ENCODE results near the gene TAF4.

TAF4 gene

GRCh38 chr20:62030357-62030756 is 35.3 kb downstream of the TAF4 start:
- Histone ChIP-seq H3K4me3 (ENCODE audit: low read length) (no peak overlapping the region), H3K4me1 (ENCODE audit: control insufficient read depth, insufficient read depth, low read length) (peaks cover 7% of the 10 kb centered on the region), H3K9me3 (ENCODE audit: control insufficient read depth, low read length) (no peaks in the 10 kb centered on the region), H3K9ac (ENCODE audit: low read length) (no peak overlapping the region), H3K27me3 (ENCODE audit: control insufficient read depth, insufficient read depth, low read length) (no peaks in the 10 kb centered on the region), H3K36me3 (ENCODE audit: control insufficient read depth, insufficient read depth, low read length) (no peaks in the 10 kb centered on the region)

DNA sequence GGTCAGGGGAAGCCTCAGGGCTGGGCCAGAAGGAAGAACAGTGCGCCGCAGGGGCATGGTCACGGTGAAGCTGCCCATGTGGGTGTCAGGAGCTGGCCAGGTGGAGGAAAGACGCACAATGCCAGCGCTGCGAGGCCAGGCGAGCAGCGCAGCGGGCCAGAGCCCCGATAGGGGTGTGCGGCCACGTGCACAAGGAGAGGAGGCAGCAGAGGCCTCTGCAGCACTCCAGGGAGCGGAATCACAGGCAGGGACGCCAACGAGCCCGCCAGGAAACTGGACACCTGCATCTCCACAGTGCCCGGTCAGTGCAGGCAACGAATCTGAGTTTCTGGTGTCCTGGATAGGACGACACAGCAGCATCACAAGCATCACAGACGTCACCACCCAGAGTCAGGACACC is 35.7 kb downstream of the TAF4 start:
- Histone ChIP-seq H3K9ac (ENCODE audit: low read length) (no peak overlapping the region), H3K27me3 (ENCODE audit: control insufficient read depth, insufficient read depth, low read length) (no peaks in the 10 kb centered on the region), H3K4me1 (ENCODE audit: control insufficient read depth, insufficient read depth, low read length) (peaks cover 7% of the 10 kb centered on the region), H3K36me3 (ENCODE audit: control insufficient read depth, insufficient read depth, low read length) (no peaks in the 10 kb centered on the region), H3K9me3 (ENCODE audit: control insufficient read depth, low read length) (no peaks in the 10 kb centered on the region), H3K4me3 (ENCODE audit: low read length) (no peak overlapping the region)

- H3K9ac ChIP-seq (ENCODE audit: low read length), result no peak overlapping the region
- peaks cover 7% of the 10 kb centered on the region for H3K4me1 ChIP-seq (ENCODE audit: control insufficient read depth, insufficient read depth, low read length)
- H3K36me3 ChIP-seq (ENCODE audit: control insufficient read depth, insufficient read depth, low read length), result no peaks in the 10 kb centered on the region
- H3K27me3 ChIP-seq (ENCODE audit: control insufficient read depth, insufficient read depth, low read length), result no peaks in the 10 kb centered on the region
- H3K4me3 ChIP-seq (ENCODE audit: low read length), result no peak overlapping the region
- H3K9me3 ChIP-seq (ENCODE audit: control insufficient read depth, low read length), result no peaks in the 10 kb centered on the region
Measured at GRCh38 chr20:62029296-62029695, 36.4 kb downstream of the TAF4 start.

GRCh38 chr20:62028384-62028783 is 37.3 kb downstream of the TAF4 start:
- no peak overlapping the region for H3K9ac ChIP-seq (ENCODE audit: low read length)
- H3K27me3 ChIP-seq (ENCODE audit: control insufficient read depth, insufficient read depth, low read length), result no peaks in the 10 kb centered on the region
- H3K9me3 ChIP-seq (ENCODE audit: control insufficient read depth, low read length), result no peaks in the 10 kb centered on the region
- H3K4me3 ChIP-seq (ENCODE audit: low read length), result no peak overlapping the region
- peaks cover 7% of the 10 kb centered on the region for H3K4me1 ChIP-seq (ENCODE audit: control insufficient read depth, insufficient read depth, low read length)
- no peaks in the 10 kb centered on the region for H3K36me3 ChIP-seq (ENCODE audit: control insufficient read depth, insufficient read depth, low read length)

DNA sequence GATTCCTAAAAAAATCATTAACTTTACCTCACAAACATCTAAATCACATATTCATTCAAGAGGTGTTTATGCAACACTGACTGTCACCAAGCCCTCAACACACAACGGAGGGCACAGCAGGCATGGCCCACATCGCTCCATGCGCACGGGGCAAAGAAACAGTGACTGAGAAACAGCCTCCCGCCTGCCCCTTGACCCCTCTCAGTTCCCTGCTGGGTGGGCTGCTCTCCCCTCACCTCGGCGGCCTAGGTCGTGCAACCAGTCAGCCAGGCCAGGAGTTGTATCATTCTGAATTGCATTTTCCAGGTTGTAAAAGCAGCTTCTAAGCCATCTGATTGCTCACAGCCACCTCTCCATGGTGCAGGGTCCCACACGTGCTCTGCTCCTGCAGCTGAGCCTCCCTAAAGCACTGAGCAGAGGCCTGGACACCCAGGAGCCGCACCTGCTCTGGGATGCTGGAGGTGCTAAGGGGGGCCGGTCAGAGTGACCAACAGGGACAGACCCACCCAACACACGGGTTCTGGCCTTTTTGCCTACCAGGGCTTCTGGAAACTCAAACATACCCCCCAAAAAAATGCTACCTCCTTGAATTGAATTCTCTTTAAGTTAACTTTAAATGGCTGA is 37.9 kb downstream of the TAF4 start:
- Histone ChIP-seq H3K27me3 (ENCODE audit: control insufficient read depth, insufficient read depth, low read length) (no peaks in the 10 kb centered on the region), H3K36me3 (ENCODE audit: control insufficient read depth, insufficient read depth, low read length) (no peaks in the 10 kb centered on the region), H3K4me3 (ENCODE audit: low read length) (no peak overlapping the region), H3K4me1 (ENCODE audit: control insufficient read depth, insufficient read depth, low read length) (peaks cover 4% of the 10 kb centered on the region), H3K9ac (ENCODE audit: low read length) (no peak overlapping the region), H3K9me3 (ENCODE audit: control insufficient read depth, low read length) (no peaks in the 10 kb centered on the region)

GRCh38 chr20:62027116-62027515 is 38.6 kb downstream of the TAF4 start:
- no peak overlapping the region for H3K9ac ChIP-seq (ENCODE audit: low read length)
- H3K4me1 ChIP-seq (ENCODE audit: control insufficient read depth, insufficient read depth, low read length), result no peaks in the 10 kb centered on the region
- no peaks in the 10 kb centered on the region for H3K36me3 ChIP-seq (ENCODE audit: control insufficient read depth, insufficient read depth, low read length)
- H3K4me3 ChIP-seq (ENCODE audit: low read length), result no peak overlapping the region
- H3K9me3 ChIP-seq (ENCODE audit: control insufficient read depth, low read length), result no peaks in the 10 kb centered on the region
- no peaks in the 10 kb centered on the region for H3K27me3 ChIP-seq (ENCODE audit: control insufficient read depth, insufficient read depth, low read length)

DNA sequence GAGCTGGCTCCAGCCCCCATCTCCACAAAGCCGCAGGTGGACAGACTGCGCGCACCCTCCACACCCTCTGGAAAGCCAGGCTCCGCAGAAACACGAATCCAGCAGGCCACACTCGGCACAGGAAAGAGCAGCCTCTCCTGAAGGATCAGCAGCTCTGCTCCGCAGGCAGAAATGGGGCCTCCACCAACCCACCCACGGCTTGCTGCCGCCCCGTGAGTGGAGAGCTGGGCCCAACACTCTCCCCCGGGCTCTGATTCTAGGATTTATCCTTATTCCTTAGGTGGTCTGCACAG is 39.2 kb downstream of the TAF4 start:
- Histone ChIP-seq H3K4me3 (ENCODE audit: low read length) (no peak overlapping the region), H3K27me3 (ENCODE audit: control insufficient read depth, insufficient read depth, low read length) (no peaks in the 10 kb centered on the region), H3K36me3 (ENCODE audit: control insufficient read depth, insufficient read depth, low read length) (no peaks in the 10 kb centered on the region), H3K4me1 (ENCODE audit: control insufficient read depth, insufficient read depth, low read length) (no peaks in the 10 kb centered on the region), H3K9ac (ENCODE audit: low read length) (no peak overlapping the region), H3K9me3 (ENCODE audit: control insufficient read depth, low read length) (no peaks in the 10 kb centered on the region)

- no peak overlapping the region for H3K4me3 ChIP-seq (ENCODE audit: low read length)
- no peaks in the 10 kb centered on the region for H3K27me3 ChIP-seq (ENCODE audit: control insufficient read depth, insufficient read depth, low read length)
- no peaks in the 10 kb centered on the region for H3K9me3 ChIP-seq (ENCODE audit: control insufficient read depth, low read length)
- H3K9ac ChIP-seq (ENCODE audit: low read length), result no peak overlapping the region
- no peaks in the 10 kb centered on the region for H3K36me3 ChIP-seq (ENCODE audit: control insufficient read depth, insufficient read depth, low read length)
- no peaks in the 10 kb centered on the region for H3K4me1 ChIP-seq (ENCODE audit: control insufficient read depth, insufficient read depth, low read length)
Measured at GRCh38 chr20:62025832-62026563, 39.7 kb downstream of the TAF4 start.

GRCh38 chr20:62025394-62025793 is 40.3 kb downstream of the TAF4 start:
- no peaks in the 10 kb centered on the region for H3K27me3 ChIP-seq (ENCODE audit: control insufficient read depth, insufficient read depth, low read length)
- H3K36me3 ChIP-seq (ENCODE audit: control insufficient read depth, insufficient read depth, low read length), result no peaks in the 10 kb centered on the region
- no peak overlapping the region for H3K4me3 ChIP-seq (ENCODE audit: low read length)
- peaks cover 4% of the 10 kb centered on the region for H3K4me1 ChIP-seq (ENCODE audit: control insufficient read depth, insufficient read depth, low read length)
- no peak overlapping the region for H3K9ac ChIP-seq (ENCODE audit: low read length)
- no peaks in the 10 kb centered on the region for H3K9me3 ChIP-seq (ENCODE audit: control insufficient read depth, low read length)

- H3K27me3 ChIP-seq (ENCODE audit: control insufficient read depth, insufficient read depth, low read length), result no peaks in the 10 kb centered on the region
- H3K9ac ChIP-seq (ENCODE audit: low read length), result no peak overlapping the region
- no peak overlapping the region for H3K4me3 ChIP-seq (ENCODE audit: low read length)
- H3K9me3 ChIP-seq (ENCODE audit: control insufficient read depth, low read length), result no peaks in the 10 kb centered on the region
- no peaks in the 10 kb centered on the region for H3K36me3 ChIP-seq (ENCODE audit: control insufficient read depth, insufficient read depth, low read length)
- peaks cover 5% of the 10 kb centered on the region for H3K4me1 ChIP-seq (ENCODE audit: control insufficient read depth, insufficient read depth, low read length)
Measured at GRCh38 chr20:62023935-62024334, 41.7 kb downstream of the TAF4 start.

GRCh38 chr20:62022575-62023139 is 43.0 kb downstream of the TAF4 start:
- Histone ChIP-seq H3K36me3 (ENCODE audit: control insufficient read depth, insufficient read depth, low read length) (no peaks in the 10 kb centered on the region), H3K4me1 (ENCODE audit: control insufficient read depth, insufficient read depth, low read length) (peaks cover 5% of the 10 kb centered on the region), H3K9me3 (ENCODE audit: control insufficient read depth, low read length) (no peaks in the 10 kb centered on the region), H3K9ac (ENCODE audit: low read length) (no peak overlapping the region), H3K4me3 (ENCODE audit: low read length) (no peak overlapping the region), H3K27me3 (ENCODE audit: control insufficient read depth, insufficient read depth, low read length) (no peaks in the 10 kb centered on the region)

- H3K4me3 ChIP-seq (ENCODE audit: low read length), result no peak overlapping the region
Measured at GRCh38 chr20:62021793-62022385, 43.8 kb downstream of the TAF4 start.

More at GRCh38 chr20:62021793-62022385, 43.8 kb downstream of the TAF4 start:
- Histone ChIP-seq H3K9me3 (ENCODE audit: control insufficient read depth, low read length) (no peaks in the 10 kb centered on the region), H3K4me1 (ENCODE audit: control insufficient read depth, insufficient read depth, low read length) (peaks cover 5% of the 10 kb centered on the region), H3K36me3 (ENCODE audit: control insufficient read depth, insufficient read depth, low read length) (no peaks in the 10 kb centered on the region), H3K9ac (ENCODE audit: low read length) (no peak overlapping the region), H3K27me3 (ENCODE audit: control insufficient read depth, insufficient read depth, low read length) (no peaks in the 10 kb centered on the region)
